GM18861 (cell line): ENCODE results near the gene IL1RN.

Experiments used
- ATAC-seq: cut with Tn5 transposase; IDR thresholded peaks from one replicate; pipeline ENCODE4 v1.9.1; 2021; ENCODE audit not compliant: unreplicated experiment

The IL1RN gene

GRCh38 chr2:113156278-113157117 lies 29.1 kb downstream of the IL1RN start:
- no peak for ATAC-seq

- no peak for ATAC-seq
Measured at GRCh38 chr2:113157118-113157896, 29.9 kb downstream of the IL1RN start.

DNA sequence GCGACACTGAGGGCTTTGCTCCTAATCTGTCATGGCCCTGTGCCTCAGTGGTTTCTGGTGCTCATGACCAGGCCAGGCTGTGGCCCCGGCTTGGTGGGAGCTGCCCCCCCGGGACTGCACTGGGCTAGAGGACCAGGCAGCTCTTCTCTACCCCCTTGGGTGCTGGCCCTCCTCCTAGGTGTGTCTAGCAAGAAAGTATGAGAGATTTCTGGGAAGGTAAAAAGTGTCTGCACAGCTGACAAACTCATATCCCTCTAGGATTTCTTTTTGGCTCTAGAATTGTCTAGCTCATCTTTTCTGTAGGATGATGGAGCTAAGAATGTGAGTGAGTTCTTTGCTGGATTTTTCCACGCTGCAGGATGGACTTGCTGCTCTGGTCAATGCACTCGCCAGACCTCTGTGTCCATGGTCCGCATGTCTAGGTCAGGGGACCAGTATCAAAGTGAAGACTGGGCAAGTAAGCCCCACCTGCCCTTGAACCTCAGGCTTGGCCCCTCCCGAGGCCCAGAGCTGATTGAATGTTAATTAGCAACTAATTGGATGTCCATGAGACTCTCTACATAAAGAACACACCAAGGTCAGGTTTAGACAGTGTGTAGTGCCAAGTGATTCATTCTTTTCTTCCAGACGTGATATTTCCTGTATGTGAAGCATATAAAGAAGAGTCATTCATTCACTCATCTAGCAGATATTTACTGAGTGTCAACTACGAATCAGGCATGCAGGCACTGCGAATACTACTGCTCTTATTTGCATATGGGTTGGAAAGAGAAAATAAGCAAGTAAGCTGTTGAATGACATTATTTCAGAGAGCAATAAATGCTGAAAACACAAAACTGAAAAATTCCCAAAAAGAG lies 30.7 kb downstream of the IL1RN start:
- ATAC-seq = no peak

- ATAC-seq = no peak
Measured at GRCh38 chr2:113158884-113159553, 31.6 kb downstream of the IL1RN start.

DNA sequence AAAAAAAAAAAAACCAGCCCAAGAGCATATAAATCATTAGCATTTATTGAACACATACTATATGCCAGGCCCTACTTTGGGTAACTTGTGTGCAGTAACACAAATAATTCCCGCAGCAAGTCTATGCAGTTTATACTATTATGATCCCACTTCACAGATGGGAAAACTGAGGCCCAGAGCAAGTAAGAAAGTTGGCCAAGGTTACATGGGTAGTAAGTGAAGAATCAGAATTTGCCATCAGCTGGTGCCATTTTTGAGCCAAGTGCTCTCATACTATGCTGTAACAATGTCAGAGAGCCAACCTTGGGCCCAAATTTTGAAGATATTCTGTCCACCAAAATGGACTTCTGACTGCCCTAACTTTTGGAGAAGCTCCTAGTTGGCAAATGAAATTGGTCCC lies 32.9 kb downstream of the IL1RN start:
- ATAC-seq = no peak

DNA sequence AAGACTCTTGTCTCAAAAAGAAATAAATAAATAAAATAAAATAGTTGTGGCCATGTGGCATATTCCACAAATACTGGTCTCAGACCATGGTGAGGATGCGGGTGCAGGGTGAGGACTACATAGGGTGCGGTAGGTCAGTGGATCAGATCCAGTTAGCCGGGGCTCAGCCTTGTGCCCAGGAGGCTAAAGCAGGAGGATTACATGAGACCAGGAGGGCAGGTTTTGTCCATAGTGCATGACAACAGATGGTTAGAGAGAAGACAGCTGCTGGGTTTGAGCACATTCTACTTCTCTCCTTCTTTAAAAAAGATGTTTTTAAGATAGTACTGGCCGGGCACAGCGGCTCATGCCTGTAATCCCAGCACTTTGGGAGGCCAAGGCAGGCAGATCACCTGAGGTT lies 33.6 kb downstream of the IL1RN start:
- ATAC-seq = no peak

GRCh38 chr2:113162173-113162572 lies 34.8 kb downstream of the IL1RN start:
- ATAC-seq = no peak

GRCh38 chr2:113162869-113163268 lies 35.5 kb downstream of the IL1RN start:
- no peak for ATAC-seq

DNA sequence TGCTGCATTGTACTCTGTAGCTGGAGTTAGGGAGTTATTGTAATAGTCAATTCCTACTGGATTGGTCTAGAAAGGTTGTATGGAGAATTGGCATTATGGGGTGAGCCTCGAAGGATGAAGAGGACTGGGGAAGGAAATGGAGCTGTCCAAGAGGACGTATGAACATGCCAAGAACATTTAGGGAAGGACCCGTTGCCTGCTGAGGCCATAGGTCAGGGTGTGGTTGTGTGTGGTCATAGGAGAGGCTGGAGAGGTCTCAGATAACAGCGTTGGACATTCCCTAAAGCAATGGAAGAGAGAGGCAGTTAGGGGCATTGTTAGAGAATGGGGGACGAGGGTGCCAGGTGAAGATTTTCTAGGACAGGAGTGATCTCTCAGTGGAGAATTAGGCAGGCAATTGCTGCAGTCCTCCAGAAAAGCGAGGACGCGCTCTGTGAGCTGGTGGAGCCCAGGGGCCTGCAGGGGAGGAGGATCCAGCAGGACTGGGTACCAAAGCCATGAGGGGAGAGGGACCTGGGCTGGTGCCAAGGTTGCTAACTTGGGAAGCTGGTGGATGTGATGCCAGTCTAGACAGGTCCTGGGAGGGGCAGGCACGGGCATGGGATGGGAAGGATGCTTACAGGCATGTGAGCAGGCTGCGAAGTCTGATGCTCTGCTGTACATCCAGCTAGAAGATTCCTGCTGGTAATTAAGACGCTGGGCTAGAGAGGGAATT lies 37.0 kb downstream of the IL1RN start:
- ATAC-seq = no peak

GRCh38 chr2:113164930-113165585 lies 37.7 kb downstream of the IL1RN start:
- ATAC-seq = no peak

DNA sequence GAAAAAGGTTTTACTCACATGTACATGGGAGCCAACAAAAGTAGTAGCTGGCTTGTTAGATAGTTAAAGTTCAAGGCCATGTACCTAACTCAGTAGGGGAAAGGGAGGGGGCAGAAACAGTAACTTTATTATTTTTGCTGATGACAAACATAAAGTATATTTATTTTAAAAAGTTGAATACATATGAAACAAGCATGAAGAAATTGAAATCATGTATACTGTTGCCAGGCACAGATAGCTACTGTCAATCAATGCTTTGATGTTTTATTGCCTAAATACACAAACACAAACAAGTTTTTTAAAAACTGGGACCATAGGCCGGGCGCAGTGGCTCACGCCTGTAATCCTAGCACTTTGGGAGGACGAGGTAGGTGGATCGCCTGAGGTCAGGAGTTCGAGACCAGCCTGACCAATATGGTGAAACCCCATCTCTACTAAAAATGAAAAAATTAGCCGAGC lies 38.8 kb downstream of the IL1RN start:
- no peak for ATAC-seq

DNA sequence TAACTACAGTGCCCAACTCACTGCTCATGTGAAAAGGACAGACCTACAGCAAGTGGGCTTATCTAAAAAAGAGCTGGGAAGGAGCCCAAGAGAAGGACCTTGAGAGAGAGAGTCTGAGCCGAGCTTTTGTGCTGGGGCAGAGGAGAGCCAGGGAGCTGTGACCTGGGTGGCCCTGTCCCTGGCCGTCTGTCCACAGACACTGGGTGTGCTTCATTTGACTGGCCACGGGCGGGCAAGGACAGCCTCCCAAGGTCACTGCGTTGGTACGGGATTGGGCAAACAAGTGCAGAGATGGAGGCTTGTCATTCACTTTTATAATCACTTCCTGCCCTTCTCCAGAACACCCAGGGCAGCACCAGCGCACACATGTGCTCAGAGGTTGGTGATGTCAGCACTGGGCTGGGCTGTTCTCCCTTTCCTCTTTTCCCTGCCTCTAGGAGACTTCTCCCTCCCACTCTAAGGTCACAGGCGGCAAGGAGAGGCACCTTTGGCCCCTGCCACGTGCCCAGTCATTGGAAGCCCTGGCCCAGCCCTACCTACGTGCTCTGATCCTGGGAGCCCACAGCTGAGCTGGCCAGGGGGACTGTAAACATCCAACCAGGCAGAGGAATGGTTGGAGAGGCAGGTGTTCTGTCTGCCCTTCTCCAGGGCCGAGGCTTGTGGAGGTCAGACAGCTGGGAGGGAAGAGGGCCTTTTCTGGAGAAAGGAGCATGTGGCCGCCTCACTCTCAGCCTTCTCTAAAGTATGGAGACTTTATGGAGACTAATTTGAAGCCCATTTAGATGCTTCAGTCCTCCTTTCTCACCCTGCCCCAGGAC lies 39.9 kb downstream of the IL1RN start:
- ATAC-seq = no peak

GRCh38 chr2:113167962-113168340 lies 40.6 kb downstream of the IL1RN start:
- no peak for ATAC-seq

GRCh38 chr2:113169002-113169530 lies 41.7 kb downstream of the IL1RN start:
- no peak for ATAC-seq

DNA sequence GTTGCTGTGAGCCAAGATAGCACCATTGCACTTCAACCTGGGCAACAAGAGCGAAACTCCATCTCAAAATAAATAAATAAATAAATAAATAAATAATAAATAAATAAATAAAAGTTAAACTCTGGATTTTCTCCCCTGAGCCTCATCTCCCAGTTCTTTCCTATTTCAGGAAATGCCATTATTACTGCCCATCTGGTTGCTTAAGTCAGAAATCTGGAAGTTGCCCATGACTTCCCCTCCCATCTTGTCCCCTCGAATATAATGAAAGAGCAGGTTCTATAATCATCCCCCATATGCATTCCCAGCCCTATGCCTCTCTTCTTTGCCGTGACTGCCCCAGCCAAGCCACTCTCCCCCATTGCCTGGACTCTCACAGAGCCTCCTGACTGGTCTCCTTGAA lies 42.2 kb downstream of the IL1RN start:
- ATAC-seq = no peak

DNA sequence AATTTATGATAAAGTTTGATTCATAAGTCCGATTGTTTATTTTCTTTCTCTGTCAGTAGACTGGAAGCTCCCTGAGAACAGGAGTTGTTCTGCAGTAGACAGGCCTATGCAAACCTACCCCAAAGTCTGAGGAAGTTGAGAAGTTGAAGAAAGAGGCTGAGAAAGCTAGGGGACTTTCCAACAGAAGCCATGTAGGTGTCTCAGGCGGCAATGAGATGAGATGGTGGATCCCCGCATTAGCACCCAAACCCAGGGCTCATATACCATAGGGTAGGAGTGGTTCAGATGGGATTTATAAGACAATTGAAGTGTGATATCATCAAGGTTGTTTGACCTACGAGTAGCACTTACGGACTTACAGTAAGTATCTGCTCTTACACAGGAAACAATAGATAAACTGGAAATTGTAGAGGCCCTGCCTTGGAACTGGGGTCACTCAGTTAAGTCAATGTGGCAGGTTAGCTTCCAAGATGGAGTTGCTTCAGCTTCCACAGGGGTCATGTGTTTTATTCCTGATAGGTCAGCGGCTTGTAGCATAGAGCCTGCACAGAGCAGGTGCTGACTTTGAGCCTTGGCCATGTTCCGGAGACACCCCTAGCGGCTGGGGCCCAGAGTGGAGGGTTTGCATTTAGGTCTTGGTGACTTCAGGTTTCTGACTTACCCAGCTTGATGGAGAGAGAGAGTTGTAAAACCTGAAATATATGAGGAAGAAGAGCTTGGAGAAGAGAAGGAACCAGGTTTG lies 44.1 kb downstream of the IL1RN start:
- ATAC-seq = no peak

DNA sequence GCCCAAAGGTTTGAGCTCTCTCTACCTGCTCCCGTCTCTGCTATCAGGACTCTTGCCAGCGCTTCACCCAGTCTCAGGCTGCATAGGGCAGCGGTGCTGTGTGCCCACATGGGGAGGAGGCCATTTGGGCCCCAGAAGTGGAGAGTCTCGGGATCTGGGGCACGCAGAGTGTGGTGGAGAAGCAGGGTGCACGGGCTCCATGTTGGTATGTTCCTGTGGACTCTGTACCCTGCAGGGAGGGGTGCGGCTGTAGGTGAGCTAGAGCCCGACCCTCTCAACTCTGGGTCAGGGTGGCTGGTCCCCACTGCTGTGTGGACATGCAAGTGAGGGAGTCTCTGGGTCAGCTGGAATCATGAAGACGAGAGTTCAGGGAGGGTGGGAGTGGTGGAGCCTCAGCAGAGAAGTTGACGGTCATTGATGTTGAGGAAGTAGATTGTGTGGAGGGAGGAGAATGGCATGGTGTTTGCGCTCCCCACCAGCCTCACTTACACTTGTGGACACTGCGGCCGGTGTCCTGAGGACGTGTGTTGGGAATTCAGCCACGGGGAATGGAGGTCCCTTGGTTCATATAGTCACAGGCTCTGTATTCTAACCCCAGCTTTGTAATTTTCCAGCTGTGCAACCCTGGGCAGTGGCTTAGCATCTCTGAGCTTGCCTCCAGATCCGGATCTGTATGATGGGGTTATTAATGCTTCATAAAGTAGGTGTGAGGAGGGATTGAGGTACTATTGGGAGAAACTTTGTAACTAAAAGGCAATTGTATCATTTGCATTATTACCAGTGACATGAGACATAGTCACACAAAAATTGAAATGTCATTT lies 45.5 kb downstream of the IL1RN start:
- no peak for ATAC-seq
